Mesothelial cell of epicardium (in vitro differentiated cells): ENCODE measurements around the gene RAB35. TPM values are rescaled to one million over a fixed set of nuclear protein-coding genes. Genes with fewer than 3 reads are reported as not detected.

ENCODE experiments used
- DNase-seq, 2 experiments: peaks; one replicate each; pipeline ENCODE4 v3.0.0; 2021; ENCODE audit warnings: low spot score in 2 of 2; ENCODE audit not compliant: unreplicated experiment in 2 of 2
- H3K27ac Mint-ChIP-seq: 2 replicates; pipeline ENCODE4 v1.8.0; 2021; ENCODE audit warnings: mixed read lengths
- H3K27me3 Mint-ChIP-seq: 2 replicates; pipeline ENCODE4 v1.8.0; 2021; ENCODE audit warnings: low read depth, mixed read lengths
- H3K36me3 Mint-ChIP-seq: 2 replicates; pipeline ENCODE4 v1.8.0; 2021; ENCODE audit warnings: mixed read lengths
- H3K4me1 Mint-ChIP-seq: 2 replicates; pipeline ENCODE4 v1.8.0; 2021; ENCODE audit warnings: mixed read lengths
- H3K4me3 Mint-ChIP-seq: 2 replicates; pipeline ENCODE4 v1.8.0; 2021; ENCODE audit warnings: mild to moderate bottlenecking, moderate library complexity, mixed read lengths
- H3K9me3 Mint-ChIP-seq: 2 replicates; pipeline ENCODE4 v1.8.0; 2021; ENCODE audit warnings: mixed read lengths
- total RNA-seq: library from RNA; stranded (reverse); gene quantifications from 3 replicates; pipeline ENCODE4 v1.2.1, GENCODE V29; 2021
- TF ChIP-seq, protein P1 (sequence below): fragments of 200-600 bp; sonication (generic); IDR thresholded peaks from one replicate; pipeline ENCODE4 v1.5.0; 2021; ENCODE audit warnings: antibody characterized with exemption; ENCODE audit not compliant: unreplicated experiment

Gene RAB35
- total RNA-seq, 1 donor from 2014 or later = 36.5 TPM

DNA sequence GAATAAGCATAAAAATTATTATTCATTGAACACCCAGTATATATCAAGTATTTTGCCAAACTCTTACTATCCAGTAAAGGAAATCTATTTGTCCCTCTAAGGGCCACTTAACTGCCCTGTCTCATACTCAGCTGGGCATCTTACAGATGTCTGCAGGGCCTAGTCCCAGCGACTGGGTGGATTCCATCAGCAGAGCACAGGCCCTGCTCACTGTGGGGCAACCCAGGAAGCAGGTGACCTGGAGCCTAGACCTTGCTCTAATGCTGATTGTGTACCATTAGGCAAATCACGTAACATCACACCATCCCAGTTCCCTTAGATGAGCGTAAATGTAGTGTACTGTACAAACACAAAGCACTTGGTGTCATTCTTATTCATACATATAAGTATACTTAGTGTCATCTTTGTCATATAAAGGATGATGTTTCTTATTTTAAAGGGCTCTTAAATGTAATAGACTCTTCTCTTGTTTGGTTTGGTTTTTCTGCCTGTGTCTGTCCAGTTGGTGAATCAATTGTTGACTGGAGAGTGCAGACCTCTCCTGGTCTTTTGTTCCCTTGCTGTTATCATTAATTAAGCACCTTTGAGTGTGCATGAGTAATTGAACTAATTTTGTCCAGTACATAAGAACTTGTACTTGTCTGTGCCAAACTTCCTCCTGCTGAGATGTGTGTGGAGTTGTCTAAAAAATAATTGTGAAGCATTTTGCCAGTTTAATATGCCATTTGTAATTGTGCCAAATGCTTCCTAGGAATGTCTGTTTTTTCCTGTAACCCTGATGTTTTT, 49.3 kb downstream of the RAB35 start:
- TF ChIP-seq, protein P1, sequence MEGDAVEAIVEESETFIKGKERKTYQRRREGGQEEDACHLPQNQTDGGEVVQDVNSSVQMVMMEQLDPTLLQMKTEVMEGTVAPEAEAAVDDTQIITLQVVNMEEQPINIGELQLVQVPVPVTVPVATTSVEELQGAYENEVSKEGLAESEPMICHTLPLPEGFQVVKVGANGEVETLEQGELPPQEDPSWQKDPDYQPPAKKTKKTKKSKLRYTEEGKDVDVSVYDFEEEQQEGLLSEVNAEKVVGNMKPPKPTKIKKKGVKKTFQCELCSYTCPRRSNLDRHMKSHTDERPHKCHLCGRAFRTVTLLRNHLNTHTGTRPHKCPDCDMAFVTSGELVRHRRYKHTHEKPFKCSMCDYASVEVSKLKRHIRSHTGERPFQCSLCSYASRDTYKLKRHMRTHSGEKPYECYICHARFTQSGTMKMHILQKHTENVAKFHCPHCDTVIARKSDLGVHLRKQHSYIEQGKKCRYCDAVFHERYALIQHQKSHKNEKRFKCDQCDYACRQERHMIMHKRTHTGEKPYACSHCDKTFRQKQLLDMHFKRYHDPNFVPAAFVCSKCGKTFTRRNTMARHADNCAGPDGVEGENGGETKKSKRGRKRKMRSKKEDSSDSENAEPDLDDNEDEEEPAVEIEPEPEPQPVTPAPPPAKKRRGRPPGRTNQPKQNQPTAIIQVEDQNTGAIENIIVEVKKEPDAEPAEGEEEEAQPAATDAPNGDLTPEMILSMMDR = no peak
- Mint-ChIP-seq H3K36me3 (no peaks in the 10 kb centered on the region), H3K4me1 (peaks cover 60% of the 10 kb centered on the region), H3K27me3 (no peaks in the 10 kb centered on the region), H3K4me3 (peak overlapping the region; percentile 63), H3K27ac (peak overlapping the region; percentile 95), H3K9me3 (no peaks in the 10 kb centered on the region)
- no peak for DNase-seq

DNA sequence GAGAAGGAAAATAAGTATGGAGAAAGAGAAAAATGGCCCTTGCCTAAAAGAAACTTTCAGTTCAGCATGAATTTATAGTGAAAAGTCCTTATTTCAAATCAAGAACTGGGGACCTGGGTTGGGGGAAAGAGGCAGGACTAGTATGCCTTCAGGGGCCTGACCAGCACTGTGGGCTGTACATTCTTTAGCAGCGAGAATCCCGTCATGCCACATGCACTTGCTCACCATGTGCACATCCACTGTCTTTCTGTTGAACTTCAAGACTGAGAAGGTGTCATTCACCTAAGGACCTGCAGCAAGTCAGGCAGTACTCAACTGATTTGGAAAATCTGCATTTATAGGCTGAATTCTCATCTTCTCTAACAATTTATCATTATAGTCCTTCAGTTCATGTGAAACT, 50.2 kb downstream of the RAB35 start:
- H3K27me3 Mint-ChIP-seq = no peaks in the 10 kb centered on the region
- H3K4me1 Mint-ChIP-seq = peaks cover 64% of the 10 kb centered on the region
- no peak for DNase-seq
- no peaks in the 10 kb centered on the region for H3K36me3 Mint-ChIP-seq
- peak overlapping the region; percentile 95 for H3K27ac Mint-ChIP-seq
- no peaks in the 10 kb centered on the region for H3K9me3 Mint-ChIP-seq
- peak overlapping the region; percentile 63 for H3K4me3 Mint-ChIP-seq
- TF ChIP-seq, protein P1 = no peak

DNA sequence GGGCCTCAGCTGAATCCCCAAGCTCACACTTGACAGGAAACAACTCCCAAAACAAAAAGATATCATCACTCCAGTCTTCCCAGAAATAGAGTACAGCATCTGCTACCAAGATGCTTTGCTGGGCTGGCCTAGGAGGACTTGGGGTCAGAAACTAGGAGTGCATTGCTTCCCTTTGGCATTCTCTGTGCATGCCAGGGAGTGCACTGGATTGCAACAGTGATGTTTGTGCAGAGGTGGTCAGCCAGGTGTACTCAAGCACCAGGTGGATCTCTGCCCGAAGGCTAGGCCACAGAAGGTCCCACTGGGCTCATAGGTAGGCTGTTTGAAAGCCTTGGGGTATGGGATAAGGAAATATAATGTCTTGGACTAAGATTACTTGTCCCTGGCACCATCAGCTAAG, 51.1 kb downstream of the RAB35 start:
- Mint-ChIP-seq H3K36me3 (no peaks in the 10 kb centered on the region), H3K4me3 (peak overlapping the region; percentile 63), H3K4me1 (peaks cover 64% of the 10 kb centered on the region), H3K27me3 (no peaks in the 10 kb centered on the region), H3K9me3 (no peaks in the 10 kb centered on the region), H3K27ac (peak overlapping the region; percentile 95)
- TF ChIP-seq, protein P1 = no peak
- no peak for DNase-seq

DNA sequence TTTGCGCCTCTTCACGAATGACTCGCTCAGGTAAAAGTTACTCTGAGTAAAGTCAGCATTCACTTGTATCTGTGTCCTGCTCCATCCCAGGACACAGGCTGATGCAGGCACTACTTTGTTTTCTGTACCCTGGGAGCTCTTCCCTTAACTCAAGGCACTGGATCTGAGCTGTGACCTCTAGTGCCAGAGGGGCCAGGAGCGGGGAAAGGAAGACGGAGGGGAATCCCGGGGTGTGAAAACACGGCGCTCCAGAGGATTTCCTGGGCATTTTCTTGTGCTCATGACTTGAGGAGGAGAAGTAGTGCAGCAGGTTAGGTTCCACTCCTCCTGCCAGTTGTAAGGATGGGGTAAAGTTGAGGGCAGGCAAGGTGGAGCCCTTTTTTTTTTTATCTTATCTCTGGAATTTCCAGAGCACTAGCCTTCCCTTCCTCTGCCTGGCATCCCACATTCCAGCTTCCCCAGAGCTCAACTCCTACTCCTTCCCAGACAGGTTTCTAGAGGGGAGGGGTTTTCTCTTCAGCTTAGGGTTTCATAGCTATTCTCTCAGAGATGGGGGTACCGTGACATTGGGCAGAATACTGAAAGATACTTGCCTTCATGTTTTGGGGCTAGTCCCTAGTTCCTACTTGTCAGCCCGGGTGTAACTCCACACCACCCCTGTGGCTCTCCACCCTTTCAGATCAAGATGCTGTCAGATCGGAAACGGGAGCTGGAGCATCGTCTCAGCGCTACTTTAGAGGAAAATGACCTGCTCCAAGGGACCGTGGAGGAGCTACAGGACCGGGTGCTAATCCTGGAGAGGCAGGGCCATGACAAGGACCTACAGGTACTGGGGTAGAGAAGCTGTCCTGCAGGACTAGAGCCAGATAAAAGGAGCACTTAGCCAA, 52.3 kb downstream of the RAB35 start:
- Mint-ChIP-seq H3K27ac (peak overlapping the region; percentile 95), H3K36me3 (no peaks in the 10 kb centered on the region), H3K27me3 (no peaks in the 10 kb centered on the region), H3K4me1 (peaks cover 64% of the 10 kb centered on the region), H3K4me3 (peak overlapping the region; percentile 63), H3K9me3 (no peaks in the 10 kb centered on the region)
- TF ChIP-seq, protein P1 = no peak
- no peak for DNase-seq

DNA sequence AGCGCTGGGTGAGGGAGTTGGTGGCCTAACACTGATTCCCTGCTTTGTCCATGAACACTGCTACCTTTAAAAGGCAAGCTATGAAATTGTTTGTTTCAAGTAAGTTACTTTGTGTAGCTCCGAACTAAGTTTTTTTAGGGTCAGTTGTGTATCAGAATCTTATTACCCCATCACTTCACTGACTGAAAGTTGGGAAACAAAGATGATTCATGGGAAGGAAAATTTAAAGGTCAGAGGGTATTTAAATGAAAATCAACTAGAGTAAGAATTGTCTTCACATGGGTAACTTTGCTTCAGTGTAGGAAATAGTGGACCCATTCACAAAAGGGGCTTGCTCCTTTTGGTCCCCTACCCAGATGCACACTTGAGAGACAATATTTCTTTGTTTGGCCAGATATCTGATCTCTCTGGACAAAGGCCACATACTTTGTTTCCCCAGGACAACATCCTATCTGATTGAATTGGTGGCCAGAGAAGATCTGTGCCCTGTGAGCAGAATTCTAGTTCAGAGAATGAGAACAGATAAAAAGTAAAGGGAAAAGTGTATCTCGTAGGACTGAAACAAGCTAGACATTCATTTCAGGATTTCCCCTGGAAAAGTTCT, 53.5 kb downstream of the RAB35 start:
- Mint-ChIP-seq H3K9me3 (no peaks in the 10 kb centered on the region), H3K4me3 (no peak overlapping the region), H3K27me3 (no peaks in the 10 kb centered on the region), H3K36me3 (no peaks in the 10 kb centered on the region), H3K27ac (peak overlapping the region; percentile 95), H3K4me1 (peaks cover 57% of the 10 kb centered on the region)
- TF ChIP-seq, protein P1 = no peak
- DNase-seq = no peak
